HG02642 (cell line): Measurements from ENCODE around the gene STRA6.

Experiments
- ATAC-seq: cut with Tn5 transposase; IDR thresholded peaks from one replicate; pipeline ENCODE4 v1.9.1; 2021; ENCODE audit warnings: mild to moderate bottlenecking; ENCODE audit not compliant: unreplicated experiment, poor library complexity

STRA6 gene

DNA sequence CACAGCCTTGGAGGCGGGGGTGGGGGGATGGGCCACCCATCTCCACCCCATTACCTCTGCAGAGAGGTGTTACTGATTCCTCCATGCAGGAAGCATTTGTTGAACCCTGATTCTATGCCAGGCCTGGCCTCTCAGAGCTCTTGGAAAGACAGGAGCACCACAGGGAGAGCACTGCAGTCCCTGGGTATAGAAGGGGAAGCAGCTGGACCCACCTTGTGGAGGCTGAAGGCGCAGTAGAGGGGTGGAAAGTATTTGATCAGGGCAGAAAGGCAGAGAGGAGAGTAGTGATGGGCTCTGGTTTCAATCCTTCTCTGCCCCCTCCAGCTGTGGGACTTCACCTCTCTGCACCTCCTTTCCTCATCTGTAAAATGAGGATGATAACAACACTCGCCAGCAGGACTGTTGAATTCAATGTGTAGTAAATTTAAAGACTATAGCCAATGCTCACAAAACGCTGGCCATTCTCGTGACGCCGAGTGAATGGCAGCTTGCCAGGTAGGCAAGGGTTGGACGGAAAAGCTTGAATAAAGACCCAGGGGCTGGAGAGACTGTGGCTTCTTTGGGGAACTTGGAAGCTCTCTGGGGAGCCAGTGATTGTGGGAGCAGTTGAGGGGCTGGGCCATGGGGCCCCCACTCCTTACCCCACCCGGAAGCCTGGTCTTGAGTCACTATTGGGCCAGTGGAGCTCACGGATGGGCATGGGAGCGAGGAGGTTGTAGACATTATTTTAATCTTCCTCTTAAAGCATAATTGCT, 25.6 kb upstream of the STRA6 start:
- no peak for ATAC-seq

DNA sequence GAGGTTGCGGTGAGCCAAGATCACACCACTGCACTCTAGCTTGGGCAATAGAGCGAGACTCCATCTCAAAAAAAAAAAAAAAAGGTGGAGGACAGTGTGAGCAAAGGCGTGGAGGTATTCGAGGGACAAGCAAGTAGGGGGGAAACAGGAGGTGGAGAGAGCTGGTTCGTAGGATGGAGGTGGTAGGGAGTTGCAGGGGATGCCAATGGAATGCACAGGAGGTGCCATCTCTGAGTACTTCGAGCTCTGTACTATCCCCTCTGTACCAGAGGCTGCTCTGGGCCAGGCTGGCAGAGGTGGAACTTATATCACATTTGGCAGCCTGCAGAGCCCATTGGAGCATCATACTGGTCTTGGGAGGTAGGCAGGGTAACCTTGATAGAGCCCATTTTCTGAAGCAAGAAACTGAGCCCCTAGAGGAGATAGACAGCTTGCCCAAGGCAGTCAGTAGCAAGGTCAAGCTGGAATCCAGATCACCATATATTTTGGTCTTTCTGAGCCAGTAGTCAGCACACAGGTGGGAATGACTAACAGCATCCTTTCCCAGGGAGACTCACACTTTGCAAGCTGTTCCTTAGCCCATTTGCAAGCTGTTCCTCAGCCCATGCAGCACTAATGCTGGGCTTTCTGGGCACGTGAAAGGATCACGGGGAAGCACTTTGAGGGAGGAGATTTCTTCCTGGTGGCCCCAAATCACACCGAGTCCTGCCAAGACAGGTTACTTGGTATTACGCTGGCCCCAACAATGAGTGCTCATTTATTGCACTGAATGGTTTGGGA, 24.4 kb upstream of the STRA6 start:
- ATAC-seq = no peak

DNA sequence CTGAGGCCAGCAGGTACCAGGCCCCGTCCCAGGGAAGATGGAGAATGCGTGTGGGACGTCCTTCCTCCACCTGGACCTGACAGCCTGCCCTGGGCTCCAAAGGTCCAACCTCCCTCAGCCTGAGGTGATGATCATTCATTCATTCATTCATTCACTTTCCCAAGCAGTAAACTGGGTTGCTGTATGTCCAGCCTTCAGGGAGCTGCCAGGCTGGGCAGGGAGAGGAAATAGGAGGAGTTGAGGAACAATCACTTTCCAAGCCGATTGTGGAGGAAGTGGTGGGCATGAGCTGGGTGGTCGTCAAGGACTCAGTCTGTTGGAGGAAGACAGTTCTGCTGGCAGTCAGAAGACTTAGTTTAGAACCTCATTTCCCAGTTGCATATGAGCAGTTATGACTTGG, 23.3 kb upstream of the STRA6 start:
- no peak for ATAC-seq

DNA sequence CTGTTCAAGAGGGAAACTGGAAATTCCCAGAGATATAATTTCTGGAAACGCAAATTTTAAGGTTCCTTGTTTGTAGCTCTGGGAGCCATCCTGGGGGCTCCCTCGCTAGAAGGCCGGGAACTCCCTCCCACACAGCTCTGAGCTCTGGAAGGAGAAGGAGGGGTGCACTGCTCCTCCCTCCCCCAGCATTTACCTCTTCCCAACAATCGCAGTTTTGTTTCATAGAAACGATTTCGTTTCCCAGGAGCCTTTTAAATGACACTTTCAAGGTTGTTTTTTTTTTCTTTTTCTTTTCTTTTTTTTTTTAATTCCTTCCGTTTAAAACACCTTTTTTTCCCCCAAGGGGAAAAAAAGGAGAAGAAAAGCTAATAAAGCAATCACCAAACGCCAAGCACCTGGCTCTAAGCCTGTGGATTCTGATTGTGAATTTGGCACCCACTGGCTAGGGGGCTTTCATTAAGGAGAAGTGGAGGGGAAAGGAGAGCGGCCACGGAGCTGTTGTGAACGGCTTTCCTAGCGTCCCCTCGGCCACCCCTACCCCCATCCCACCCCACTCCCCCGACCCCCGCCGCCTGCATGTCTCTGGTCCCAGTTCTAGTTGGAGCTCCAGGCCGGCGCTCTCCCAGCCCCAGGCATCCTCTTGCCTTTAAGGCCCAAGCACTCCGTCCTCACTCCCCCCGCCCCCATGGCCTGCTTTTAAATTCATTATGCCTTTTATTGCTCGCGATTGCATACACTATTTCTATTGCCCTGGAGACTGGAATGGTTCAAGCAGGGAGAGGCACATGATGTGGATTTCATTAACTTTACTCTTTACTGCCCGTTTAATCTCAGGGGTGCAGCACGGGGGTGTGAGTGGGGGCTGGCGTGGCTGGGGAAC, 19.9 kb upstream of the STRA6 start:
- ATAC-seq = no peak

DNA sequence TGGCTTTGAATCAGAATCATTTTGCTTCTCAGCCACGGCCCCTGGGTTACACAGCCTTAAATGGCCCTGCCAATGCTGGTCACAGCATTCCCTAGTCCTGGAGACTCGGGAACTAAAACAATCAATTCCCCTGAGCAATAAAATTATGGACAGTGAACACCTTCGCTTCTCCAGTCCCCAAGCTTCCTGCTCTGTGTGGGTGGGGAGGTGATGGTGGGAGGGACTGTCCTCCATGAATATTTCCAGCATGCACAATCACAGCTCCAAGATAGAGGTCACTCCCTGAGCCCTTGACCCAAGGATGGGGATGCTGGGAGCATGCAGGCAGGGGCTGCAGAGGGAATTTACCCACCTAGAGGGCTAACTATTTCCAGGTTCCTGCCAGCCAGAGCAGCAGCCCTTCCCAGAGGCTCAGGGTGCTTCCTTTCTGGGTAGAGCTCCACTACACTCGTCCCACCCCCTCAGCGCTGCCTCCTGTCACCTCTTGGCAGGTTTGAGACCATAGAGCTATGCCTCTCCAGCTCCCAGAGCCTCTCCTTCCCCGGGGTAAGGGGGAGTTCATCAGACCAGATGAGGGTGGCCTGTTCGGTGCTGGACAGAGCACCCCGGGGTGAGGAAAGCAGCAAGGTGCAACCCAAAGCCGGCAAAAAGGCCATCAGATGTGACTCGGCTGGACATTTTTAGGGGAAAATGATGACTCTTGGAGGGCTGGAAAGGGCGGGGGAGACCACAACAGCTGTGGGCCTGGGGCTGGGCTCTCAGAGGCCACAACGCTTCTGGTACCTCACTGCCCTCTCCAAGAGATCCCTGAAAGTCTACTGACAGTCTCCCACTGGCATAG, 19.0 kb upstream of the STRA6 start:
- no peak for ATAC-seq

DNA sequence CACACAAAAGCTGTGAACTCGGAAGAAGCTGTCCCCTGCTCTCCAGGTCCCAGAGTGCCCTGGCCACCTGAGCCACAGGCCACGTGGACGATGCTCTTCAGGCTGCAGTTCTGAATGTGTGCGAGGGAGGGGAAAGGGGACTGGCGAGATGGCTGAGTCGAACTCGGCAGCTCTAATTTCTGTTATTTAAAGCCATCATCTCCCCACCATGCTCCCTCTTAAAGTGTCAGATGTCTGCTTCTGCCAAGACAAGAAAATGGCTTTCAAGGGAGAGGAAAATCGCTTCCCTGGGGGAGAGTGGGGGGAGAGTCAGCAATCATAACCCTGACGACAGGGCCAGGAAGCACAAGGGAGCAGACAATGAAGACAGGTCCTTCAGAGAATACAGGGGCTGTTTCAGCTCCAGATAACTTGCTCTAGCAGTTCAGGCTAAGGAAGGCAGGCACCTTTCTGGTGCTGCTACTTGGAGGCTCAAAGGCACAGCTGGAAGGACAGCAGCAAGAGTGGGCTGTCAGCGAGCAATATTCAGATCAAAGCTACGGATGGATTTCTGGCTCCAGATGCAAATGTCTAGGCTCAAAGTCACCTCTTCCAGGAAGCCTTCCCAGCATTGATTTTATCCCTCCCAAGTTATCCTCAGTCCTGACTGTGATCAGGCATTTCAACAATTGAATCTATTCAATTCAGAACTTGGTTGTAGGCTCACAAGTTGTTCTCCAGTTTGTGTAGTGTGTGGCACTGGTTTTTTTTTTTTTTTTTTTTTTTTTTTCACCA, 18.1 kb upstream of the STRA6 start:
- no peak for ATAC-seq

DNA sequence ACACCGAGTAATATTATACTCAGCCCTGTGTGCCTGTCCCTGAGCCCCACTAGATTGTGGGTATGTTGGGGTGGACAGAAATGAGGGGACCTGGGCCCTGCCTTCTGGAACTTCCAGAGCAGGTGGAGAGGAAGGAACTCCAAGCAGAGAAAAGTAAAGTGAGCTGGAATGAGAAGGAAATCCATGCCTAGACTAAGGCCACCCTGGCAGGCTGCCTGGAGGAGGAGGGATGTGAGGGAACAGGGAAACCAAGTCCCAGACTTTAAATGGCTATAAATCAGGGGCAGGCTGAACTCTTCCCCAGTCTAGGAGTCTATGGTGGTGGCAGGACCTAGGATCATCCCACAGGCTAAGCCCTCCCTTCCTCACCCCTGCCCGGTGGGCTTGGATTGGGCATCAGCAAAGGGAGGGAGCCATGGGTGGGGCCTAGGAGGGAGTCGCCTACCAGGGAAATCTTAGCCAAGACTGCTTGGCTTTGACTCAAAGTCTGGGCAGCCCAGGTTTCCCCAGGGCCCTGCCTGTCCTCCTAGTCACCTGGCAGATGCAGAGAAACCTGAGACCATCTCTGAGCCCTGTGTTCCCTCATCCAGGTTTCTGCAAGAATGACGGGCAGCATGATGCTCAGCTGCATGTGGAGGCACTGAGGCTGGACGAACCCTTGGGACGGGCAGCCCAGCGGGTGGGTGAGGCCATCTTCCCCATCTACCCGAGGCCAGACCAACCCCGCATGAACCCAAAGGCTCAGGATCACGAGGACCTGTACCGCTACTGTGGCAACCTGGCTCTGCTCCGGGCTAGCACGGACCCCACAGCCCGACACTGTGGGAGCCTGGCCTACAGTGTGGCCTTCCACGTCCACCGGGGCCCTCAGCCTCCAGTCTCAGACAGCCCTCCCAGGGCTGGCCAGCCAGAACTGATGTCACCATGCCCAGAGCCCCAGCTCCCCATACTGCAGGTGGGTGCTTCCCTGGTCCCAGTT, 15.6 kb upstream of the STRA6 start:
- no peak for ATAC-seq

DNA sequence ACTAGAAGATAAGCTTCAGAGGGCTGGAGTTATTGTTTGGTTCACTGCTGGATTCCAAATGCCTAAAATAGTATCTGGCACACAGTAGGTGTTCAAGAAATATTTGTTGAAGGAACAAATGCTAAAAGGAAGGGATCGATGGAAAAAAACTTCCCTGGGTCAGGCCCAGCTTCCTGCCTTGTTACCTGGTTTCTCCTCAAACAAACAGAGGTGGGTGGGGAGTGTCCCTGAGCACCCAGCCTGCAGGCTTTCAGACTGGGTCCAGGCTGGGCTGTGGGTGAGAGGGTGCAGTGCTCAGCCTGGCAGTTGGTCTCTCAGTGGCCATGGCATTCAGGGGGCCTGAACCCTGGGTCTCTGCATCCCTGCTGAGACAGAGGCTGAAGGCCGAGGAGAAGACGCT, 14.4 kb upstream of the STRA6 start:
- no peak for ATAC-seq

DNA sequence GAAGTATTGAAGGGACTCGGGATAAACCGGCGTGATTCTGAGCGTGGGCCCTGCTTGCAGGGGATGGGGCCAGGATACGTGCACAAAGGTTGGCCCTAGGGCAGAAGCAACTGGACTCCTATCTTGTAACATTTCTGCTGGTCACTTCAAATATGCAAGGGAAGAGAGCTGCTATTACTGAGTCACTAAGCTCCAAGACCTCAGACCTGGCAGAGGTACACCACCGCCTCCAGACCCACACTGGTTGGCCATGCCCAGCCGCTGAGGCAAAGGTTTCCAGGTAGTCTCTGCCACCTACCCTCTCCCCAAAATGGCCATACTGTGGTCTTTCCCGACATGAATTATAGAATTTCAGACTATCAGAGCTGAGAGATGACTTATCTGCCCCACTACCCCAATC, 13.4 kb upstream of the STRA6 start:
- no peak for ATAC-seq

DNA sequence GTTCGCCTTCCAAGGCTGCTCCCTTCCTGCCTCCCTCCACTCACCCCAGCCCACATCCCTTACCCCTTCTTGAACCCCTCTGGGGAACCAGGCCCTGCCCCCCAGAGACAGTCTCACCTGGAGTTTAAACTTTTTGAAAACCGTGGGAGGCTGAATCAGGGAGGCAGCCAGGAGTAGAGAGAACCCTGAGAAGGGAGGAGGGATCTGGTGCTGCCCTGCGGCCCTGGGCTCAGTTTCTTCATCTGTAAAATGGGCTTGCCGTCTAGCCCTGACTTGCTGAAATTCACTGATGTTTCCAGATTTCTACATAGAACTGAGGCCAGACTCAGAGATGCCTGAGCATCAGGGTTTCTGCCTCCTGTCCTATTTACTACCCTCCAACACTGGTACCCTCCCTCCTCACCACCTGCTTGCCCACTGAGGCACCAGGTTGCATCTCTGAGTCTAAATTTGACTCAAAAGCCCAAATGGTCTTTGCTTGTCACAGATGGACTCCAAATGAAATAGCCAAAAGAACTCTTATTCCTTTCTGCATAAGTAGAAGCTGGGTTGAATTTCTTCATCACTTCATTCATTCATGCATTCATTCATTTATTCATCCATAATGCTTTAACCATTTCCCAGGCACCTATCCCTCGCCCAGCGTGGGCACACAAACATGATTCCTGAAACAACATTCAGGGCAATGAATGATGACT, 11.9 kb upstream of the STRA6 start:
- ATAC-seq = no peak

DNA sequence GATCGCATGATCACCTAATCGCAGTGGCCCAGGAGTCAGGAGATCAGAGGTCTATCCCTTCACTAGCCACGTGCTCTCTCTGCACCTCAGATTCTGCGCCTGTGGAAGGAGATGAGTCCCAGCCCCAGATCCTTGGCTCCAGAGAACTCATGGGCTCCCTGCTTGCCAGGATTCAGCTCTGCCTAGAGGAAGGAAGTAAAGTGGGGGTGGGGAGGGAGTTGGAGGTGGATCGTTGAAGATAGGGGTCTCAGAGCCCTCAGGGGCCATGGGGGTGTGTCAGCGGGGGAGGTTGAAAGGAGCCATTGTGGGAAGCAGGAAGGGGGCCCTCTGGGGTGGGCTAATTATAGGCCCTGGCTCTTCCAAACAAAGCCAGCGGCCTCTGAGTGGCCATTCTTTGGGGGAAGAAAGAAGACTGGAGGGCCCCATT, 11.3 kb upstream of the STRA6 start:
- no peak for ATAC-seq

DNA sequence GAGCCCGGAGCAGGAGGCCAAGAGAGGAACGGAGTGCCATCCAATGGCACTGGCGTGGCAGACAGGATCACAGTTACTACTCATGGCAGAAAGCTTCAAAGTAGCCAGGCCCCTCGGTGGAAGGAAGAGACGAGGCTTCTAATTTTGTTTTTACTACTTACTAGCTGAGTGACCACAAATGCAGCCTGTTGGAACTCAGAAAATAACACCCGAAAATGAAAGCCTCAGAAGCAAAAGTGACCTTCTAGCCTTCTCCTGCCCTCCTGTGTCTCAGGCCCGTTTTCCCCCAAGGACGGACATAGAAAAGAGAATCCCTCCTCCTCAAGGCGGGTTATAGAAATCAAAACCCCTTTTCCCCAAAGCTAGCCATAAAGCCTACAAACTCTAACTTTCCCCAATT, 9.9 kb upstream of the STRA6 start:
- no peak for ATAC-seq

DNA sequence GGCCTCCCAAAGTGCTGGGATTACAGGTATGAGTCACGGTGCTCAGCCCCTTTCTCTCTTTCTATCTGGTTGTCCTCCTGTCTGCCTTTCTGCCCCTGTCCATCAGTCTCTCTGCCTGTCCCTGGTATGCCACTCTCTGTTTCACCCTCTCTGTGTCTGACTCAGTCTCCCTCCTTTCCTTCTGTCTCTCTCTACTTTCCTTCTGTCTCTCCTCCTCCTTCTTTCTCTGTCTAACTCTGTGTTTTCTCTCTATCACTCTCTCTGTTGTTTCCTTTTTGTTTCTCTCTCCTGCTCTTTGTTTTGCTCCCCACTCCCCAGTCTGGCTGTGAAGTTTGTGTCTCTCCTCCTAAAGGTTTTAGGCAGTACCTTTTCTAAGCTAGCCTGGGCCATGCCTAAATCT, 9.1 kb upstream of the STRA6 start:
- ATAC-seq = no peak

DNA sequence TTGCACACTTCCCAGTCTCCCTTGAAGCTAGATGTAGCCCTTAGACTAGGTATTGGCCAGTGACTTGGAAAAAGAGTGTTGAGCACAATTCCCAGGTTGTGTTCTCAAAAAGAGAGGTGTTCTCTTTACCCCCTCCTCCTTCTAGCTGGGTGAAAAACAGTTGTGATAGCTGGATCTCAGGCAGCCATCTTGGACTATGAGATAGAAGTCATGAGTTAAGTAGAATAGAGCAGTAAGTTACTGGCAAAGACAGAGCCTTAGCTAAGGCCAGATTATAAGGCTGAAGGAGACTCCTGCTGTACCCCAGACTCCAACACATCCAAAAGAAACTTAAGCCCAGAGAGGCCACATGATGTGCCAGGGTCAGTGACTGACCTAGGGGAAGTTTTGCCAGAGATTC, 8.1 kb upstream of the STRA6 start:
- no peak for ATAC-seq

DNA sequence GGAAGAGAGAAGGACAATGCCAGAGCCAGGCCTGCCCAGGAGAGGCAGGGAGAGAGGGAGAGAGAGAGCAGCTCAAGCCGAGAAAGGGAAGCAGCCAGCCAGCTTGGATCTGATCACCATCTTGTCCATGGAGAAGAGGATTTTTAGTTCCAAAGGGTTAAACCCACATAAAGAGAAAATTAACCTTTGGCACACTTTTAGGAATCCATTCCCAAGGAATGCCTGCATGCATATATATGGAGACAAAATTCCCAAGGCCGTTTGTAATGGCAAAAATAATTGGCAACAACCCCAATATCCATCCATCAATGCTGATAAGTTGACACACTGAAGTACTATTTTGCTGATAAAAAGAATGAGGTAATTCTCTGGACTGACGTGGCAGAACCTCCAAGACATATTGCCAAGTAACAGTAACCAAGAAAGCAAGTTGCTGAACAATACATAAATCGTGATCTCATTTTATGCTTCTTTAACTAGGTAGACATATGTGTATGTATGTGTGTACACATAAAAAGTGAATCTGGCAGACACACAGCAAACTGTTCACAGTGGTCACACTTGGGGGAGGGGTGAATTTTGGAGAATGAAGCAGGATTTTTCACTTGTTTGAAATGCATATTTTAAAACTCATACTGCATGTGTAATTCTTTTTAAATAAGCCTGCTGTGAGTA, 7.5 kb upstream of the STRA6 start:
- no peak for ATAC-seq

DNA sequence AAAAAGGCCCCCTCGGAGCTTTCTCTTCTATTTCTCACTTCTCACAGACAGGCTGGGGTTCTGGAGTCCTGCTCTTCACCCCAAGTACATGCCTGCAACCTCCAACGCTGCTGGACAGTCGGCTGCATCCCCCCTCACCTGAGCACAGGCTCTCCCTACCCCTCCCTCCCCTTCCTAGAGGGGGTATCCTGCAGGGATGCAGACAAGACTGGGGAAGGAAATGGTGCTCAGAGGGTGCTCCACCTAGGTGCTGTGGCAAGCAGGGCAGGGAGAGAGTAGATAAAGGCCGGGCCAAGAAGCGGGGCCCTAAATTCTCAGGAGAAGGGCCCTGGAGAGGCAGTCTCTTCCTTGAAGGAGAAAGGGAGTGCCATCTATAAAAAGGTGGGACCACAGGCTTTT, 7.0 kb upstream of the STRA6 start:
- ATAC-seq = no peak

DNA sequence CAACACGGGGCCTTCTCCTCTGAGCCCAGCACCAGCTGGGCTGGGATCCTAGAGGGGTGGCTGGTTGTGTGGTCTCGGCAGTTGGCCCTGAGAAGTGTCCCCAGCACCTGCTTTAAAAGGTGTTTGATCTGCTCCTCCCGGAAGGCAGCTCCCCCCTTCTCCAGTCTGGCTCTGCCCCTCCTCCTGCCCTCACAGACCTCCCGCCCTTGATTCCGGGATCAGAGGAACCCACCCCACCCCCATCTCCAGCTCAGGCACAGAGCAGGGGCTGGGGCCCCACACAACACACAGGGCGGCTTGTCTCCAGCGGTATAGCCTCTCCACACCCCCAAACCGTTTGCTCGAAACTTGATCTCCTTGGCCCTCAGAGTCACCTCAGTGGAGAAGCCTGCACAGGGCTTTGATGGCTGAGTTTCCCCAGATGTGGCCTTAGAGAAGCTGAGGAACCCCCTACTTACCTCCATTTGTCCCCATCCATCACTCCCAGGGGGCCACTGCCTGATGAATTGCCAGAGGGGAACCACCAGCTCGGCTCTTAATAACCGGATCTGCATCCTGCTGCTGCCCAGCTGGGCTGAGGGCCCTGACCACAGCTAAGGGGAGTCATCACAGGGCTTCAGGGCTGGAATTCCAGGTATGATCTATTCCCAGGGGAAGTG, 6.4 kb upstream of the STRA6 start:
- no peak for ATAC-seq
